ENCODE measurements around the gene ROR1.

ROR1 gene

GRCh38 chr1:64042331-64043100 lies 268.7 kb downstream of the ROR1 start:
- TF ChIP-seq CTCF (conservative IDR thresholded peaks at IDR 0.05; ENCODE audit: low read depth, low read length), result no peak
- no peak overlapping the region for H3K4me3 ChIP-seq (ENCODE audit: low read length)
- DNase-seq (ENCODE audit: low read depth), result peak; percentile 100

GRCh38 chr1:64043288-64043687 lies 269.5 kb downstream of the ROR1 start:
- no peak for TF ChIP-seq CTCF (conservative IDR thresholded peaks at IDR 0.05; ENCODE audit: low read depth, low read length)
- DNase-seq (ENCODE audit: low read depth), result peak; percentile 75
- H3K4me3 ChIP-seq (ENCODE audit: low read length), result no peak overlapping the region

- no peak for TF ChIP-seq CTCF (conservative IDR thresholded peaks at IDR 0.05; ENCODE audit: low read depth, low read length)
- H3K4me3 ChIP-seq (ENCODE audit: low read length), result no peak overlapping the region
- DNase-seq (ENCODE audit: low read depth), result no peak
Observed at GRCh38 chr1:64043976-64044375, 270.2 kb downstream of the ROR1 start.

- H3K4me3 ChIP-seq (ENCODE audit: low read length), result no peak overlapping the region
- DNase-seq (ENCODE audit: low read depth), result no peak
- TF ChIP-seq CTCF (conservative IDR thresholded peaks at IDR 0.05; ENCODE audit: low read depth, low read length), result no peak
Observed at GRCh38 chr1:64046243-64046642, 272.4 kb downstream of the ROR1 start.

GRCh38 chr1:64046891-64047290 lies 273.1 kb downstream of the ROR1 start:
- no peak overlapping the region for H3K4me3 ChIP-seq (ENCODE audit: low read length)
- peak; percentile 93 for DNase-seq (ENCODE audit: low read depth)
- TF ChIP-seq CTCF (conservative IDR thresholded peaks at IDR 0.05; ENCODE audit: low read depth, low read length), result no peak

DNA sequence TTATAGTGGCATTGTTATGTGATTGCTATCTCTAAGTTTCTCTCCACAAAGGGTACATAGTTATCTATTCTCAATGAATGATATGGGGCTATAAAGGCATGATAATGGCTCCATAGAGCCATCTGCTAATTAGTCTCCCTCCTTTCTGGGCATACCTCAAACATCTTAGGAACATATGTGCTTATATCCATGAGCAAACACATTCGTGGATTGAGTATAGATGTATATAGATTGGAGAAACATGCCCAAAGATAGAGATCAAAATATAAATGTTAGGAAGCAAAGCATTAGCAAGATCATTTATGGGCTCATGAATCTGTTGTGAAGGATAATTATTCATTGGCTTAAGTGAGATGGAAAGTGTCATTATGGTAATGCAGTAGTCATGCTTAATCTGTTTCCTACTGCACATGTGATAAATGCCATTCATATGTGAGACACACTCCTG lies 273.8 kb downstream of the ROR1 start:
- TF ChIP-seq CTCF (conservative IDR thresholded peaks at IDR 0.05; ENCODE audit: low read depth, low read length), result no peak
- no peak overlapping the region for H3K4me3 ChIP-seq (ENCODE audit: low read length)
- DNase-seq (ENCODE audit: low read depth), result no peak

DNA sequence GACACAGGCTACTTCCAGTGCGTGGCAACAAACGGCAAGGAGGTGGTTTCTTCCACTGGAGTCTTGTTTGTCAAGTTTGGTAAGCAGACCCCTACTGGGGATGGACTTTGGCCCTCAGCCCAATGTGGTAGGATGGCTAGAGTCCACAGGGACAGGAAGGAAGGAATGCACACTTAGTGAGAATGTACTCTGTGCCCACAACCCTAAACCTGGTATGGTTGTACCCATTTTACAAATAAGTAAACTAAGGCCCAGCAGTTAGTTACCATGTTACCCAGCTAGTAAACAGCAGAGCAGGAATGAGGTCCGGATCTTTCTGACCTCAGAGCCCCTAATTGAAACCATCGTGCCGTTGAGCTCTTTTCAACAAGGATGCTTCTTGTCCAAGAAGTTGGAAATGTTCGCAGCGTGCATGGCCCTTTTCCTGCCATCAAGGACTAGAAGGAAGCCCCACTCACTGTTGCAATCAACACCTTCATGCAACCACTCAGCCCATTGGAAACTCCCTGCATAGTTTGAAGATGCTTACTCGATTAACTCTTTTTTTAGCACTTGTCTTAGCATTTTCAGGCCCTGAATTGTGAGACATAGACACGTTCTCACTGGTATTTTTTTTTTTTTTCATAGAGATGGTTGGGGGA lies 276.2 kb downstream of the ROR1 start:
- H3K4me3 ChIP-seq (ENCODE audit: low read length), result no peak overlapping the region
- no peak for DNase-seq (ENCODE audit: low read depth)
- TF ChIP-seq CTCF (conservative IDR thresholded peaks at IDR 0.05; ENCODE audit: low read depth, low read length), result no peak
